Stimulated activated CD8-positive, alpha-beta memory T cell treated with anti-CD3 and anti-CD28 coated beads, Interleukin-12 subunit alpha, Interleukin-12 subunit beta, amount 100 ng/mL, for 4 hours (primary cell): ENCODE results near the gene CERS6.

Experiments
- DNase-seq: peaks from one replicate; pipeline ENCODE4 v3.0.0-alpha.2; 2020; ENCODE audit warnings: low read depth

The CERS6 gene

DNA sequence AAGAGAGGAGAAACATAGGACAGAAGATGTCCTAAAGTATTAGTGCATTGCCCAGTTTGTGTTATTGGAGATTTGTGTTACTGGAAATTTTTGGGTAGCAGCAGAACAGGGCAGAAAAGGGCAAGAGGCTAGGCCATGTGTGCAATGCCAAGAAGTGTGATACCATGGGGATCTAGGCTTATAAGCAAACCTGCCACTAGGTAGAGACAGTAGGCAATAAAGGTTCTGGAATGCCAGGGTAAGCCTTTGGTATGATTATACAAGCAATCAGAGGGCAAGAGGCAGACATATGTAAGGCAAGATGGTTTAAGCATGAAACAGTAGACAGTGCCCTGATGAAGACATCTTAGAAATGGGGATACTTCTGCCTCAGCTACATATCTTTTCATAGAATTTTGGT is 12.3 kb upstream of the CERS6 start:
- DNase-seq = no peak

DNA sequence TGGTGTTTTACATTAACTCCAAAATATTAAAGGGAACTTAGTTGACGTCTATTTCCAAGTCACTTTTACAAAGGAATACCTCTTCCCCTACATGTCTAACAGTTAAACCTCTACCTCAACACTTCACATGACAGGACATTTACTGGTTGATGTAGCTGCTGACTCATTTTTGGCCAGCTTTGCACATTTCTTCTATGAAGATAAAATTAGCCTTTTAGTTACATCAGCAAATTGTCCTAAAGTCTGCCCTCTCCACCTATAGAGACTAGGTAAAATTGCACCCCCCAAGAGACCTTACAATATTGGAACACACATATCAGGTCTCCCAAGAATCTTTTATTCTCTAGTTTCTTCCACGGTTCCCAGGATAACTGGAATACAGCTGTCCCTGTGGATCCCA is 10.1 kb upstream of the CERS6 start:
- DNase-seq = no peak

DNA sequence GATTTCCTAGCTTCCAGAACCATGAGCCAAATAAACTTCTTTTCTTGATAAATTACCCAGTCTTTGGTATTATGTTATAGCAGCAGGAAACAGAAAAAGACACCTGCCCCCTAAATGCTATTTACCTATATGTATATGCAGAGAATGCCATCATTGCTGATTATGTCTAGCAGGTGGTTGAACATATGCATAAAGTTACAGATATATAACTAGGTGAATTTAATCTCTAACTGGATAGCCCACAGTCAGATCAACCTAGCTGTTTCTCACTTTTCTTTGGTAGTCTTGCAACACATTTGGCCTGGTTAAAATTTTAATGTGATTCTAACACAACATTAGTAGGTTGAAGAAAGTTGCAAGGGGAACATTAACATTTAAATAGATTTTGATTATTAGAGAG is 7.1 kb upstream of the CERS6 start:
- no peak for DNase-seq

DNA sequence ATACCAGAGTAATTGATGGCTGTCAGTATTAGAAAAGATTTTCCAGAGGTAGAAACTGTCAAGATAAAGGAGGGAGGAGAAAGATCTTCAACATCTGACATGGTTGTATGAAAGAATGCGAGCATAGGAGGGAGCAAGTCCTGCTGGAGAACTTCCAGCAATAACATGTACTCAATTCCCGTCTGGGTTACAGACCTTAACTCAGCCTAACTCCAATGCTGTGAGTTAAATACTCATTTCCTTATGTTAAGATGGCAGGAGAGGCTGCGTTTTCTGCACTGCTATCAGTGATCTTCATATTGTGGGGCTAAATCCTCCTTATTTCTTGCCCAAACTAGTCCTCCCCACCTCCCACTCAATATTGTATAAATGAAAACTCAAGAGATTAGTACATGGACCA is 6.7 kb upstream of the CERS6 start:
- no peak for DNase-seq

DNA sequence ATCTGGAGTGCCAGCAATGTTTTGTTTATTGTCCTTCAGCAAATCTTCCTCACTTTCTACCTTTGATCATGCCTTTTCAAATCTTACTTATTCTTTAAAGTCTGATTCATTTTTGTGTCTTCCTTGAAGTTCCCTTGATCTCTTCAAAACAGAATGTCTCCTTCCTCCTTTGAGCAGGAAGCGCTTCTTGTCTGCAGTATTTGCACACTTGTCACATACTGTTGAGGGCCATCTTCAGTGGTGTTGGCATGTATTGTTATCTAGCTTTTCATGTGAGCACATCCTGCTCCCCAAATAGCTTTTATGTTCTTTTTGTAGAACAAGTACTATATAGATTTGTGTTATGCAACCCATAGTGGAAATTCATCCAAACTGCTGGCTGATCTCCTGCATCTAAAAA is 5.9 kb upstream of the CERS6 start:
- DNase-seq = no peak

- no peak for DNase-seq
Observed at GRCh38 chr2:168450732-168451131, 5.3 kb upstream of the CERS6 start.

DNA sequence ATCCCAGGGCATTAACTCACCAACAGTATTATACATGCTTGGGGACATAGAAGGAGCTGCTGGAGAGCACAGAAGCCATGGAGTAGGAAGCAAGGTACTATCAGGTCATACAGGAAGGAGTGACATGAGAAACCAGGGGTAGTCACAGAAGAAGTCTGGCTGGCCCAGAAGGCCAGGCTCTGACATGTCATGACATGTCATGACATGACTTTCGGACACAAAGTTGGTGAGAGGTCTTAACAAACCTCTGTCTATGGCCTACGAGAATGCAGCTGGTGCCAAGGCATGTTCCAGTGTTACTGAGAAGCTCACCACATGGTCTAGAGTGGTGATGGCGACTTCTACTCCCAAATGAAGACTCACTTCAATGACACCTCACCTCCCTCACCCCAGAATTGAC is 3.3 kb upstream of the CERS6 start:
- no peak for DNase-seq

DNA sequence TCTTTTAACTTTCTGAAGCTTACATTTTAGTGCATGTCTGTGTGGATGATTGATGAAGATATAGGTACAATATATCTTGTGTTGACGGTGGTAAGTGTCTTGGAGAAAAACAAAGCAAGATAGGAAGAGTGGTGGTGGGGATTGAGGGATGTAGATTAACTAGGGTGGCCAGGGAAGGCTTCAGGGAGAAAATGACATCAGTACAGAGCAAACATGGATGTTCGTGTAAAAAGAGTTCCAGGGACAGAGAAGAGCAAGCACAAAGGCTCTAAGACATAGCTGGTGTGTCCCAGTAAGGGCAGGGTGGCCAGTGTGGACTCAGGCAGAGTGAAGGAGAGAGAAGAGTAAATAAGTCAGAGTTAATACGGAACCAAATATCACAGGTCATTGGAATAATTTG is 2.7 kb upstream of the CERS6 start:
- DNase-seq = no peak

DNA sequence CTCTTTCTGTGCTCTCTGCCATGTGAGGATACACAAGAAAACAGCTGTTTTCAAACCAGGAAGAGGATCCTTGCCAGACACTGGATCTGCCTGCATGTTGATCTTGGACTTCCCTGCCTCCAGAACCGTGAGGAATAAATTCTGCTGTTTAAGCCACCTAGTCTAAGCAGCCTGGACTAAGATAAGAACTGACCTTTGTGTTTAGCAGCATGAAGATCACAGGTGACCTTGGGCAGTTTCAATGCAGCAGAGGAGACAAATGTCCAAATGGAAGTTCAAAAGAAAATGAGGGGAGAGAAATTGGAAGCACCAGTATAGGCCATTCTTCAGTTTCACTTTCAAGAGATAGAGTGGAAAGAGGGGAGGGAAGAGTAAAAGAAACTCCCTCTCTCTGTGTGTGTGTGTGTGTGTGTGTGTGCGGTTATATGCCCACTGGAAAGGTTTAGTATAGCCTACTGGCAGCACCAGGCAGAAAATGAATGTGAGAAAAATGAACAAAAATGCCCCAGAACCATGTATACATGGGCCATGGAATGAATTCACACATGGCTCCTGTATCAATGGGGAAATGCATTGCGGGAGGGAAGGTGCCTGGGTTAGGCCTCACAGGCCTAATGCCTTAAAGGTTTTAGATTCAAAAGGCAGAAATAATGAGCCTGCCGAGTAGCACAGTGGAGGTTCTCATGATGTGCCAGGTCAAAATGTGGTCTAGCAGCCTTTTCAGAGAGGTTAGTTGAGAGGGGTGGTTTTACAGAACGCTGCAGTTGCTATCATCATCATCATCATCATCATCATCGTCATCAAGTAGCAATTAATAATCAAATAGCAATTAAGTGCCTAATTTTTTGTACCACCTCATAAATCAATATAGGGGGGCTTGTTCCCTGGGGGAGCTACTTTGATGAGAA is 1.1 kb upstream of the CERS6 start:
- DNase-seq = no peak

DNA sequence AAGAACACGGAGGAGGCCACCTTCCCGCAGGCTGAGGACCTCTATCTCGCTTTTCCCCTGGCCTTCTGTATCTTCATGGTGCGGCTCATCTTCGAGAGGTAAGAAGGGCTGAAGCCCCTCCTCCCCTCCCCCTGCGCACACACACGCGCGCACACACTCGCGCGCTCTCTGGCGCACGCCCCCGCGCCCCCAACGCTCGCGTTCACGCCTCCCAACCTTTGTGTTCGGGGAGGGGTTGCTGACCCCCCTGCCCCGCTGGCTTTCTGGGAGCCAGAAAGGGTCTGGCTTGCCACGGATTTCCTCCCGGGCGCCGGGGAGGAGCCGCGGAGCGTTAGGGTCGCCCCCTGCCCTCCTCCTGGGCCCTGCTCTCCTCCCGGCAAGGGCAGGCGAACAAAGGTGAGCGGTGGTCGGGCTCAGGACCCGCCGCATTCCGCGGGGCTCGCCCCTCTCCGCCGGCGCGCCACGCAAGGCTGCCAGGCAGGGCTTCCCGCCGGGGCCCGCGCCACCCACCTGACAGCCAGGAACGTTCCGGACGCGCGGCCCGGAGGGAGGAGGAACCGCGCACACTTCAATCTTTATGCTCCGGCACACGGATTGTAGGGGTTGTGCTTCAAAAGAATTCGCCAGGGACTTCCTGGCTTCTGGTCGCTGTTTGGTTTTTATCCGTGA is 583 bp downstream of the CERS6 start:
- DNase-seq = peak; percentile 29

DNA sequence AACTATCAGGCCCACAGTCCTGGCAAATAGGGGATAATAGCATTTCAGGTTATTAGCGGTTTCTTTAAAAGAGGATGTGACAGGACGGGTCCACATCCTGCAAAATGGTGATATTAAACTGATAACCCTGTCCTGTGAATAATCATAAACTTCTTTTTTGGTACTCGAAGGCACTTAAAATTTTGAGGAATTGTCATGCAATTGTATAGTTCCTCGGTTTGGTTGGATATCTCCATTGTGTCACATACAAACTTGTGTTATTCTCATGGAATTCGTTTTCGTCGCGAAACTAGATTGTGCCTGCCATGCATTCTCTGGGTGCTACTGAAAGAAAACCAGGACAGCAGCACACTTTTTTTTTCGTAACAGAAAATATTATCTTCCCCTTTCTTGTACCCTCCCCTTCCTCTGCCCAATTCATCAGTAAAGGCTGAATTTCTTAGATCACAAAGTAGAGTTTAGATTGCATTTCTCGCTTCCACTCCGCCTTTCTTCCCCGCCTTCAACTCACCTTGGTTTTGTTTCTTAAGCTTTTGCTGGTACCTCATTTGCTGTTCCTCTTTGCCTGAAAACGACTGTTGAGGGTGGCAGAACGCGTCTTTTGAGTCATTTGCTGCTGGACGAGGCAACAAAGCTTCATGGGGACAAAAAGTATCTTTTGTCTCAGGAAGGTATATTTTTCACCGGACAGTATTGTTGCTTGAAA is 1.3 kb downstream of the CERS6 start:
- no peak for DNase-seq

GRCh38 chr2:168458139-168458538 is 2.1 kb downstream of the CERS6 start:
- DNase-seq = no peak

GRCh38 chr2:168459256-168459655 is 3.2 kb downstream of the CERS6 start:
- DNase-seq = no peak

DNA sequence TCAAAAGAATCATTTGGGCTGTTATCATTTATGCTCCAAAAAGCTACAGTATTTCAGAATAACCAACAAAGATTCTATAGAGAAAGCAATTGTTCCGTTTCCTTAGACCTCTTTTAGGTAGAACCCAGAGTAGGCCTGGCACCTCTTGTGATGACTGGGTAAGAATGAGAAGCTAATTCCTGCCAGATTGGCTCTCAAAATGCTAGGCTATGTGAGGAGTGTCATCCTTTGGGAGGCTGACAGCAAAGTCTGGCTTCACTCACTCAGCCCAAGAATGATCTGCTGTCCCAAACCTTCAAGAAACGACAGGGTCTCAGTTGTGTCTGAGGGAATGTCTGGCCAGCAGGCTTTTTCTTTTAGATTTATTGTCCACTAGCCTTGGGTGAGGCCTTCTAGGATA is 4.5 kb downstream of the CERS6 start:
- DNase-seq = no peak

DNA sequence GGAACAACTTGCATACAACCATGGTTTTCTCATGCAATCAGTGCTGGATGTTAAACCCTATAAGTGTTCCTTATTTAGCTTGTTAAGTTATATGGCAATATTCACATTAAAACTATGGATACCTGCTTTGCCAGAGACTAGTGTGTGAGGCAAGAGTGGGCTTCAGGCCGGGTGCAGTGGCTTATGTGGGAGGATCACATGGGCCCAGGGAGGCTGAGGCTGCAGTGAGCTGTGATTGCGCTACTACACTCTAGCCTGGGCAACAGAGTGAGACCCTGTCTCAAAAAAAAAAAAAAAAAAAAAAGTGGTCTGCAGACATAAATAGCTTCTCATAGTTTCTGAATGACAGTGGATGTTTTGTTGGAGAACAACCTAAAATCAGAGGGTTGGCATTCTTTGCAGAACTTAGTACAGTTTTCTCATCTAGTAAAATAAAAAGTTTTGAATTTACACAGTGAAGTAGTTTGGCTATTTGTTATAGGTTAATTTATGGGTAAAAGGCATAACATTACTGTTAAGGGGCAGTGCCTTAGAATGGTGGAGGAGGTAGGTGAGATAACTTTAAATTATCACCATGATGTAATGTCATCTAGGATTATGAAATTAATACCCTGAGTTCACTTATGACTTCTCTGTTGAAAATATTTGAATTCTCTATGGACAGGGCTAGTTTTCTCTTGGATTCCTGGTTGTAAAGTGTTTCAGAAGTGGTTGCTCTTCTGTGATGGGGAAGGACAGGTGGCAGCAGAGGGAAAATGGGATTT is 5.3 kb downstream of the CERS6 start:
- DNase-seq = no peak

DNA sequence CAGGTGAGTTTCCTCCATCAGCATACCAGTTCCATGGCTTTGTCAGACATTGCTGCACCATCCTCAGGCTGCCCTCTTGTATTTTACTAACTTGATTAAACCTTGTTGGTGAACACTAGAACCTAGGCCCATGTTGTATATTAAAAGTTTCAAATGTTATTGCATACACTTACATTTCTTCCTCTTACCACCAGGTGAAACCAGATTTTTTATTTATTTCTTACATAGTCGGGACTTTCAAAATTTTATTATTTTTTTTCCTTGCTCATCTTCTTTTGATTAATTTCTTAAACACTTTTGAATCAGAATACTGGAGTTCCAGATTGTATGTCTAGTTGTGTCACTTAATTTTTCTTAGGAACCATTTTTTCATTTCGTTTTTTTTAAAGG is 5.9 kb downstream of the CERS6 start:
- DNase-seq = no peak

- DNase-seq = no peak
Observed at GRCh38 chr2:168462543-168463045, 6.5 kb downstream of the CERS6 start.

DNA sequence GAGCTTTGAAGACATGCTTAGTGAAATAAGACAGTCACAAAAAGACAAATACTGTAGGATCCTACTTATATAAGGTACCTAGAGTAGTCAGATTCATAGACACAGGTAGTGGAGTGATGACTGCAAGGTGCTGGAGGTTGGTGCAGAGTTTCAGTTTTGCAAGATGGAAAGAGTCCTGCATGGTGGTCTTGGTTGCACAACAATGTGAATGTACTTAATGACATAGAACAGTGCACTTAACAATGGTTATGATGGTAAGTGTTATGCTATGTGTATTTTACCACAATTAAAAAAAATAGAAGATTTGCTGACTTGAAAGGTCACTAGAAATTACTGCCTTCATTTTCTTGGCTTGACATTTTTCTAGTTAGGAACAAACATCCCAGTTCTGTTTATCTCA is 9.5 kb downstream of the CERS6 start:
- no peak for DNase-seq

GRCh38 chr2:168466190-168466737 is 10.2 kb downstream of the CERS6 start:
- no peak for DNase-seq

DNA sequence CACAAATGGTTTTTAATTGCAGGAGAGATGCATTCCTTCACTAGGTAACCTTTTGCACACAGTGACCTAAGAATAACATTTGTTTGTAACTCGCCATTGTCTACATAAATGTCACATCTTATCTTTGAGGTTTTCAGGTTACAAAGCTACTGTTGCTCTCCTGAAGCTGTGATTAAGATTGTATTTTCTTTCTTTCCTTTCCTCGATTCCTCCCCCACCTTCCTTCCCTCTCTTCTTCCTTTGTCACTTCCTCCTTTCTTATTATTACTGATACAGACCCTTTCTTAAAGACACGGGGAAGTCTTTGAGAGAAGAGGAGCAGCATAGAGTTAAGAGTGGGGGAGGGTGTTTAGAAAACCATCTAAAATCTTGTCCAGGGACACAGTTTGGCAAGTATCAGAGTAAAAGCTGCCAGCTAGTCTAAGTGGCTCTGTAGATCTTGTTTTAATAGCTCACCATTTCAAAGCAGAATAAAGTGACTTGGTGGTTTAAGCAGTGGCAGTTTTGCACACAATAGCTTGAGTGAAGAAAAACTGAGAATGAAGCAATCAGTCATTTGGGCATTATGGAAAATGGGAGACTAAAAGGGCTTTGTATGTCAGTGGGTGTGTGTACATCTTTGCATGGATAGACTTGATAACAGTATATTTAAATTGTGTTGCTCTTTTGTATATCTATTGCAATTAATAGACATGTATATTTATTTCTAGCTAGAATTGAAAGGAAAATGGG is 10.9 kb downstream of the CERS6 start:
- DNase-seq = no peak

DNA sequence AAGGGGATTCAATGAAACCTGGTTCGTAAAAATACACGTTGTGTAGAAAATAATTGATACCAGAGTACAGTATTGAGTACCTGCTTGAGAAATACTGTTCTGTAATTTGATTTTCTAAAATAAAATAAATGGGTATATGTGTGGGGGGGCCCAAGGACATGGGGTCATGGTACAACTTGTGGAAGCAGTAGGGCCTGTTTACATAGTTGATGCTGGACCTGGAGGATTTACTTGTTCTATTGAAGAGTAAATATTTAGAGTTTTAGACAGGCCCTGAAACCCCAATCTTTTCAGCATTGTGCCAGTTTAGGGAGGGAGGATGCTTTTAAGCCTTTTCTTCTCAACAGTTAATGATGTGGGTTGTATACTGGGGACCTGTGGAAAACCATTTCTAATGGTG is 11.7 kb downstream of the CERS6 start:
- DNase-seq = no peak
